ENCODE results near the gene ZNF385B.
"Not testable (repeated sequence)": the region's sequence is repeated elsewhere in the genome, so short reads cannot be mapped to it uniquely, and the experiment has no call there.

ZNF385B gene

GRCh38 chr2:179461420-179461819, 400.0 kb downstream of the ZNF385B start:
- no peaks in the 10 kb centered on the region for H3K36me3 ChIP-seq (ENCODE audit: control insufficient read depth, insufficient read depth, low read length)
- H3K9me3 ChIP-seq (ENCODE audit: control insufficient read depth, low read length) = no peaks in the 10 kb centered on the region
- no peaks in the 10 kb centered on the region for H3K27me3 ChIP-seq (ENCODE audit: control insufficient read depth, insufficient read depth, low read length)

GRCh38 chr2:179460181-179460929, 401.1 kb downstream of the ZNF385B start:
- H3K36me3 ChIP-seq (ENCODE audit: control insufficient read depth, insufficient read depth, low read length) = no peaks in the 10 kb centered on the region
- H3K4me3 ChIP-seq (ENCODE audit: low read length) = no peak overlapping the region
- no peaks in the 10 kb centered on the region for H3K27me3 ChIP-seq (ENCODE audit: control insufficient read depth, insufficient read depth, low read length)
- no peaks in the 10 kb centered on the region for H3K4me1 ChIP-seq (ENCODE audit: control insufficient read depth, insufficient read depth, low read length)
- no peak overlapping the region for H3K9ac ChIP-seq (ENCODE audit: low read length)
- H3K9me3 ChIP-seq (ENCODE audit: control insufficient read depth, low read length) = no peaks in the 10 kb centered on the region

More at GRCh38 chr2:179461420-179461819, 400.0 kb downstream of the ZNF385B start:
- H3K4me1 ChIP-seq (ENCODE audit: control insufficient read depth, insufficient read depth, low read length) = no peaks in the 10 kb centered on the region
- H3K4me3 ChIP-seq (ENCODE audit: low read length) = no peak overlapping the region
- H3K9ac ChIP-seq (ENCODE audit: low read length) = no peak overlapping the region

- H3K36me3 ChIP-seq (ENCODE audit: control insufficient read depth, insufficient read depth, low read length) = not testable (repeated sequence)
Measured at GRCh38 chr2:179458113-179458512, 403.3 kb downstream of the ZNF385B start.

GRCh38 chr2:179455824-179456223, 405.6 kb downstream of the ZNF385B start:
- H3K9me3 ChIP-seq (ENCODE audit: control insufficient read depth, low read length) = no peaks in the 10 kb centered on the region
- H3K4me3 ChIP-seq (ENCODE audit: low read length) = no peak overlapping the region
- no peaks in the 10 kb centered on the region for H3K4me1 ChIP-seq (ENCODE audit: control insufficient read depth, insufficient read depth, low read length)
- no peaks in the 10 kb centered on the region for H3K36me3 ChIP-seq (ENCODE audit: control insufficient read depth, insufficient read depth, low read length)
- no peaks in the 10 kb centered on the region for H3K27me3 ChIP-seq (ENCODE audit: control insufficient read depth, insufficient read depth, low read length)
- no peak overlapping the region for H3K9ac ChIP-seq (ENCODE audit: low read length)

More at GRCh38 chr2:179458113-179458512, 403.3 kb downstream of the ZNF385B start:
- not testable (repeated sequence) for H3K9ac ChIP-seq (ENCODE audit: low read length); H3K9me3 ChIP-seq (ENCODE audit: control insufficient read depth, low read length); H3K27me3 ChIP-seq (ENCODE audit: control insufficient read depth, insufficient read depth, low read length); H3K4me1 ChIP-seq (ENCODE audit: control insufficient read depth, insufficient read depth, low read length); H3K4me3 ChIP-seq (ENCODE audit: low read length)

GRCh38 chr2:179455172-179455524, 406.3 kb downstream of the ZNF385B start:
- no peak overlapping the region for H3K9ac ChIP-seq (ENCODE audit: low read length)
- H3K4me1 ChIP-seq (ENCODE audit: control insufficient read depth, insufficient read depth, low read length) = no peaks in the 10 kb centered on the region
- H3K9me3 ChIP-seq (ENCODE audit: control insufficient read depth, low read length) = no peaks in the 10 kb centered on the region
- H3K4me3 ChIP-seq (ENCODE audit: low read length) = no peak overlapping the region
- no peaks in the 10 kb centered on the region for H3K27me3 ChIP-seq (ENCODE audit: control insufficient read depth, insufficient read depth, low read length)
- no peaks in the 10 kb centered on the region for H3K36me3 ChIP-seq (ENCODE audit: control insufficient read depth, insufficient read depth, low read length)

GRCh38 chr2:179454443-179455171, 406.8 kb downstream of the ZNF385B start:
- Histone ChIP-seq H3K4me1 (ENCODE audit: control insufficient read depth, insufficient read depth, low read length) (no peaks in the 10 kb centered on the region), H3K9me3 (ENCODE audit: control insufficient read depth, low read length) (no peaks in the 10 kb centered on the region), H3K27me3 (ENCODE audit: control insufficient read depth, insufficient read depth, low read length) (no peaks in the 10 kb centered on the region), H3K4me3 (ENCODE audit: low read length) (no peak overlapping the region), H3K9ac (ENCODE audit: low read length) (no peak overlapping the region), H3K36me3 (ENCODE audit: control insufficient read depth, insufficient read depth, low read length) (no peaks in the 10 kb centered on the region)

GRCh38 chr2:179449010-179449409, 412.4 kb downstream of the ZNF385B start:
- Histone ChIP-seq H3K4me3 (ENCODE audit: low read length) (no peak overlapping the region), H3K27me3 (ENCODE audit: control insufficient read depth, insufficient read depth, low read length) (no peaks in the 10 kb centered on the region)

GRCh38 chr2:179447839-179448447, 413.5 kb downstream of the ZNF385B start:
- H3K9me3 ChIP-seq (ENCODE audit: control insufficient read depth, low read length) = no peaks in the 10 kb centered on the region
- no peaks in the 10 kb centered on the region for H3K36me3 ChIP-seq (ENCODE audit: control insufficient read depth, insufficient read depth, low read length)
- no peak overlapping the region for H3K4me3 ChIP-seq (ENCODE audit: low read length)
- no peak overlapping the region for H3K9ac ChIP-seq (ENCODE audit: low read length)
- H3K4me1 ChIP-seq (ENCODE audit: control insufficient read depth, insufficient read depth, low read length) = peaks cover 8% of the 10 kb centered on the region
- no peaks in the 10 kb centered on the region for H3K27me3 ChIP-seq (ENCODE audit: control insufficient read depth, insufficient read depth, low read length)

More at GRCh38 chr2:179449010-179449409, 412.4 kb downstream of the ZNF385B start:
- H3K36me3 ChIP-seq (ENCODE audit: control insufficient read depth, insufficient read depth, low read length) = no peaks in the 10 kb centered on the region
- peaks cover 8% of the 10 kb centered on the region for H3K4me1 ChIP-seq (ENCODE audit: control insufficient read depth, insufficient read depth, low read length)
- H3K9ac ChIP-seq (ENCODE audit: low read length) = no peak overlapping the region
- H3K9me3 ChIP-seq (ENCODE audit: control insufficient read depth, low read length) = no peaks in the 10 kb centered on the region

GRCh38 chr2:179447421-179447820, 414.0 kb downstream of the ZNF385B start:
- H3K4me1 ChIP-seq (ENCODE audit: control insufficient read depth, insufficient read depth, low read length) = peaks cover 8% of the 10 kb centered on the region
- H3K27me3 ChIP-seq (ENCODE audit: control insufficient read depth, insufficient read depth, low read length) = no peaks in the 10 kb centered on the region
- H3K9me3 ChIP-seq (ENCODE audit: control insufficient read depth, low read length) = no peaks in the 10 kb centered on the region
- no peak overlapping the region for H3K9ac ChIP-seq (ENCODE audit: low read length)
- no peak overlapping the region for H3K4me3 ChIP-seq (ENCODE audit: low read length)
- H3K36me3 ChIP-seq (ENCODE audit: control insufficient read depth, insufficient read depth, low read length) = no peaks in the 10 kb centered on the region

GRCh38 chr2:179446476-179447141, 414.8 kb downstream of the ZNF385B start:
- Histone ChIP-seq H3K36me3 (ENCODE audit: control insufficient read depth, insufficient read depth, low read length) (no peaks in the 10 kb centered on the region), H3K9me3 (ENCODE audit: control insufficient read depth, low read length) (no peaks in the 10 kb centered on the region), H3K9ac (ENCODE audit: low read length) (no peak overlapping the region), H3K4me1 (ENCODE audit: control insufficient read depth, insufficient read depth, low read length) (peaks cover 8% of the 10 kb centered on the region), H3K4me3 (ENCODE audit: low read length) (no peak overlapping the region), H3K27me3 (ENCODE audit: control insufficient read depth, insufficient read depth, low read length) (no peaks in the 10 kb centered on the region)

GRCh38 chr2:179444056-179444455, 417.4 kb downstream of the ZNF385B start:
- Histone ChIP-seq H3K4me1 (ENCODE audit: control insufficient read depth, insufficient read depth, low read length) (peaks cover 8% of the 10 kb centered on the region), H3K9me3 (ENCODE audit: control insufficient read depth, low read length) (no peaks in the 10 kb centered on the region), H3K9ac (ENCODE audit: low read length) (no peak overlapping the region), H3K36me3 (ENCODE audit: control insufficient read depth, insufficient read depth, low read length) (no peaks in the 10 kb centered on the region), H3K4me3 (ENCODE audit: low read length) (no peak overlapping the region), H3K27me3 (ENCODE audit: control insufficient read depth, insufficient read depth, low read length) (no peaks in the 10 kb centered on the region)

GRCh38 chr2:179443180-179443579, 418.2 kb downstream of the ZNF385B start:
- peaks cover 8% of the 10 kb centered on the region for H3K4me1 ChIP-seq (ENCODE audit: control insufficient read depth, insufficient read depth, low read length)
- H3K9me3 ChIP-seq (ENCODE audit: control insufficient read depth, low read length) = no peaks in the 10 kb centered on the region
- H3K9ac ChIP-seq (ENCODE audit: low read length) = no peak overlapping the region
- no peak overlapping the region for H3K4me3 ChIP-seq (ENCODE audit: low read length)
- H3K36me3 ChIP-seq (ENCODE audit: control insufficient read depth, insufficient read depth, low read length) = no peaks in the 10 kb centered on the region
- H3K27me3 ChIP-seq (ENCODE audit: control insufficient read depth, insufficient read depth, low read length) = no peaks in the 10 kb centered on the region

All from mucosa of stomach (tissue), 1 donor.